ENCODE data around the gene NUDT7.

NUDT7 gene

GRCh38 chr16:77789085-77790008 is 67.0 kb downstream of the NUDT7 start:
- no peaks in the 10 kb centered on the region; the same call in 1 of the 2 replicates for H3K9me3 ChIP-seq (ENCODE audit: control insufficient read depth, insufficient read depth, low read length)
- H3K9me2 ChIP-seq (replicated peaks; ENCODE audit: control insufficient read depth, low read length): no peaks in the 10 kb centered on the region
- no peak overlapping the region for H3K4me2 ChIP-seq (ENCODE audit: low read length)
- H3K79me2 ChIP-seq (ENCODE audit: control insufficient read depth, low read length): no peaks in the 10 kb centered on the region
- H4K20me1 ChIP-seq (ENCODE audit: control insufficient read depth, insufficient read depth, low read depth, low read length): no peaks in the 10 kb centered on the region
- H3K27ac ChIP-seq (ENCODE audit: low read depth, low read length): no peak overlapping the region
- TF ChIP-seq CTCF (IDR thresholded peaks at IDR 0.05; ENCODE audit: low read depth, low read length, poor library complexity, severe bottlenecking): no peak
- no peak for TF ChIP-seq EZH2phosphoT487 (IDR thresholded peaks at IDR 0.05; ENCODE audit: borderline replicate concordance, low read length)
- no peaks in the 10 kb centered on the region for H3K36me3 ChIP-seq (ENCODE audit: control insufficient read depth, low read length)
- H3K4me3 ChIP-seq (ENCODE audit: low read length): no peak overlapping the region
- H3F3A ChIP-seq (ENCODE audit: control insufficient read depth, insufficient read depth): no peaks in the 10 kb centered on the region
- H3K4me1 ChIP-seq (ENCODE audit: control insufficient read depth, low read length): no peaks in the 10 kb centered on the region
- H3K27me3 ChIP-seq (ENCODE audit: control insufficient read depth, low read length): peaks cover 30% of the 10 kb centered on the region; the same call in 1 of the 2 replicates

- Histone ChIP-seq H3K27ac (ENCODE audit: low read depth, low read length) (no peak overlapping the region), H3K36me3 (ENCODE audit: control insufficient read depth, low read length) (no peaks in the 10 kb centered on the region), H3K4me1 (ENCODE audit: control insufficient read depth, low read length) (no peaks in the 10 kb centered on the region), H3K4me2 (ENCODE audit: low read length) (no peak overlapping the region), H4K20me1 (ENCODE audit: control insufficient read depth, insufficient read depth, low read depth, low read length) (no peaks in the 10 kb centered on the region), H3K9me3 (ENCODE audit: control insufficient read depth, insufficient read depth, low read length) (no peaks in the 10 kb centered on the region; the same call in 1 of the 2 replicates), H3F3A (ENCODE audit: control insufficient read depth, insufficient read depth) (no peaks in the 10 kb centered on the region), H3K27me3 (ENCODE audit: control insufficient read depth, low read length) (peaks cover 30% of the 10 kb centered on the region; the same call in 1 of the 2 replicates), H3K4me3 (ENCODE audit: low read length) (no peak overlapping the region), H3K79me2 (ENCODE audit: control insufficient read depth, low read length) (no peaks in the 10 kb centered on the region), H3K9me2 (replicated peaks; ENCODE audit: control insufficient read depth, low read length) (no peaks in the 10 kb centered on the region)
- no peak for TF ChIP-seq CTCF (IDR thresholded peaks at IDR 0.05; ENCODE audit: low read depth, low read length, poor library complexity, severe bottlenecking)
Observed at GRCh38 chr16:77790009-77790372, 67.7 kb downstream of the NUDT7 start.

GRCh38 chr16:77790912-77791311 is 68.6 kb downstream of the NUDT7 start:
- H3F3A ChIP-seq (ENCODE audit: control insufficient read depth, insufficient read depth): no peaks in the 10 kb centered on the region
- no peaks in the 10 kb centered on the region for H3K79me2 ChIP-seq (ENCODE audit: control insufficient read depth, low read length)
- no peak overlapping the region for H3K4me2 ChIP-seq (ENCODE audit: low read length)

More at GRCh38 chr16:77790912-77791311, 68.6 kb downstream of the NUDT7 start:
- H3K9me2 ChIP-seq (replicated peaks; ENCODE audit: control insufficient read depth, low read length): no peaks in the 10 kb centered on the region
- no peak overlapping the region for H3K4me3 ChIP-seq (ENCODE audit: low read length)
- no peaks in the 10 kb centered on the region for H3K4me1 ChIP-seq (ENCODE audit: control insufficient read depth, low read length)
- H3K9me3 ChIP-seq (ENCODE audit: control insufficient read depth, insufficient read depth, low read length): no peaks in the 10 kb centered on the region; the same call in 1 of the 2 replicates
- H3K27me3 ChIP-seq (ENCODE audit: control insufficient read depth, low read length): peaks cover 30% of the 10 kb centered on the region; the same call in 1 of the 2 replicates
- H3K36me3 ChIP-seq (ENCODE audit: control insufficient read depth, low read length): no peaks in the 10 kb centered on the region
- TF ChIP-seq EZH2phosphoT487 (IDR thresholded peaks at IDR 0.05; ENCODE audit: borderline replicate concordance, low read length): no peak
- no peak for TF ChIP-seq CTCF (IDR thresholded peaks at IDR 0.05; ENCODE audit: low read depth, low read length, poor library complexity, severe bottlenecking)
- no peaks in the 10 kb centered on the region for H4K20me1 ChIP-seq (ENCODE audit: control insufficient read depth, insufficient read depth, low read depth, low read length)
- H3K27ac ChIP-seq (ENCODE audit: low read depth, low read length): no peak overlapping the region

All from DOHH2 (cell line).